Kidney (tissue), 14 donors: ENCODE data around the gene ERLEC1. TPM values are rescaled to one million over a fixed set of nuclear protein-coding genes. Genes with fewer than 3 reads are reported as not detected.

Experiments
- DNase-seq, 5 donors: peaks; one replicate each; pipeline ENCODE4 v3.0.0-alpha.2; 2013 to 2020
- FAIRE-seq: peaks from 2 replicates; lab custom pipeline; 2012; peaks lifted over from hg19 to GRCh38; lab: Jason Lieb, UNC
- H3K27ac ChIP-seq, 2 donors: one replicate each; pipeline ENCODE4 v1.7.0; 2013; ENCODE audit warnings: low read depth in 2 of 2, low read length in 2 of 2, inconsistent platforms in 1 of 2
- H3K27me3 ChIP-seq: one replicate; pipeline ENCODE4 v1.7.1; 2013; ENCODE audit warnings: low read length, inconsistent platforms; ENCODE audit not compliant: control insufficient read depth, insufficient read depth
- H3K36me3 ChIP-seq, 3 donors: one replicate each; pipeline versions ENCODE4 v1.7.0 to v1.7.1; 2013; ENCODE audit warnings: low read length in 3 of 3, control low read depth in 1 of 3, inconsistent platforms in 1 of 3; ENCODE audit not compliant: insufficient read depth in 3 of 3, control insufficient read depth in 2 of 3
- H3K4me1 ChIP-seq, 3 donors: one replicate each; pipeline versions ENCODE4 v1.7.0 to v1.7.1; 2013; ENCODE audit warnings: low read length in 3 of 3, inconsistent platforms in 1 of 3, low read depth in 1 of 3; ENCODE audit not compliant: control insufficient read depth in 2 of 3, insufficient read depth in 2 of 3
- H3K4me3 ChIP-seq, 3 donors: one replicate each; pipeline versions ENCODE4 v1.7.0 to v1.8.1; 2013; ENCODE audit warnings: low read length in 3 of 3, control low read depth in 1 of 3, inconsistent platforms in 1 of 3
- H3K9ac ChIP-seq, 3 donors: one replicate each; pipeline versions ENCODE4 v1.7.0 to v1.7.1; 2013; ENCODE audit warnings: low read length in 3 of 3, control low read depth in 1 of 3, inconsistent platforms in 1 of 3
- H3K9me3 ChIP-seq, 3 donors: one replicate each; pipeline versions ENCODE4 v1.7.0 to v1.7.1; 2013; ENCODE audit warnings: low read length in 3 of 3, control low read depth in 1 of 3, inconsistent platforms in 1 of 3; ENCODE audit not compliant: control insufficient read depth in 2 of 3, insufficient read depth in 1 of 3
- intact Hi-C: fragments of 100-400 bp; cut with DNase I; formaldehyde crosslinking; loops from one replicate; pipeline ENCODE4 v1.11.1; 2022
- polyA plus RNA-seq: library from polyadenylated mRNA; stranded (reverse); fragments of 350-450 nt; fragmentation: Illumina TruSeq; extraction: RNeasy Lipid Tissue Mini Kit (QIAGEN cat#74804); gene quantifications from one replicate; pipeline ENCODE4 v1.2.3, GENCODE V29; 2014; ENCODE audit warnings: low read depth, low replicate concordance; ENCODE audit not compliant: insufficient read depth
- total RNA-seq: library from RNA; stranded (reverse); fragmentation: NEBNext Ultra II Directional; extraction: Animal tissue kit (Norgen Biotek cat#: 25700); gene quantifications from one replicate; pipeline ENCODE4 v1.2.1, GENCODE V29; 2021
- TF ChIP-seq, protein P1 (sequence below): IDR thresholded peaks from 3 replicates; pipeline ENCODE4 v1.5.1; 2012; ENCODE audit warnings: mild to moderate bottlenecking, moderate library complexity, borderline replicate concordance; ENCODE audit not compliant: insufficient read depth; ENCODE audit errors: extremely low read depth
- donor health status: control.
- donor health status: control.
- donor health status: control.
- donor health status: control.
- donor health status: control.
- donor health status: DM: yes; HTN: yes; CAD: no.
- donor health status: Normal renal cell carcinoma (clear cell type).

ERLEC1 gene
- total and polyA plus RNA-seq, 2 donors from 2014 or later: 39.9 to 43.7 TPM

GRCh38 chr2:53765767-53766166 lies 21.1 kb upstream of the ERLEC1 start:
- H3K4me3 ChIP-seq: no peak overlapping the region
- intact Hi-C loops: no loop called here
- no peak overlapping the region for H3K27ac ChIP-seq
- no peaks in the 10 kb centered on the region for H3K27me3 ChIP-seq
- no peak for DNase-seq
- peaks cover 0 to 10% (median 0%) of the 10 kb centered on the region in 3 donors for H3K36me3 ChIP-seq
- no peak for FAIRE-seq
- peaks cover 0 to 4% (median 3%) of the 10 kb centered on the region in 3 donors for H3K4me1 ChIP-seq
- TF ChIP-seq, protein P1, sequence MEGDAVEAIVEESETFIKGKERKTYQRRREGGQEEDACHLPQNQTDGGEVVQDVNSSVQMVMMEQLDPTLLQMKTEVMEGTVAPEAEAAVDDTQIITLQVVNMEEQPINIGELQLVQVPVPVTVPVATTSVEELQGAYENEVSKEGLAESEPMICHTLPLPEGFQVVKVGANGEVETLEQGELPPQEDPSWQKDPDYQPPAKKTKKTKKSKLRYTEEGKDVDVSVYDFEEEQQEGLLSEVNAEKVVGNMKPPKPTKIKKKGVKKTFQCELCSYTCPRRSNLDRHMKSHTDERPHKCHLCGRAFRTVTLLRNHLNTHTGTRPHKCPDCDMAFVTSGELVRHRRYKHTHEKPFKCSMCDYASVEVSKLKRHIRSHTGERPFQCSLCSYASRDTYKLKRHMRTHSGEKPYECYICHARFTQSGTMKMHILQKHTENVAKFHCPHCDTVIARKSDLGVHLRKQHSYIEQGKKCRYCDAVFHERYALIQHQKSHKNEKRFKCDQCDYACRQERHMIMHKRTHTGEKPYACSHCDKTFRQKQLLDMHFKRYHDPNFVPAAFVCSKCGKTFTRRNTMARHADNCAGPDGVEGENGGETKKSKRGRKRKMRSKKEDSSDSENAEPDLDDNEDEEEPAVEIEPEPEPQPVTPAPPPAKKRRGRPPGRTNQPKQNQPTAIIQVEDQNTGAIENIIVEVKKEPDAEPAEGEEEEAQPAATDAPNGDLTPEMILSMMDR: no peak
- H3K9me3 ChIP-seq: no peaks in the 10 kb centered on the region
- H3K9ac ChIP-seq: no peak overlapping the region

- TF ChIP-seq, protein P1: peak; percentile 33
- H3K9me3 ChIP-seq: no peaks in the 10 kb centered on the region
- DNase-seq: peak; percentile 87 to 95 (median 93)
- peak within 1 kb of the TSS; percentile 92 to 98 (median 97) for H3K4me3 ChIP-seq
- H3K4me1 ChIP-seq: peaks cover 0 to 4% (median 3%) of the 10 kb centered on the region in 3 donors
- peak within 1 kb of the TSS; percentile 77 to 96 (median 83) for H3K9ac ChIP-seq
- H3K27ac ChIP-seq: peak within 1 kb of the TSS; percentile 58 to 77
- peaks cover 0 to 10% (median 0%) of the 10 kb centered on the region in 3 donors for H3K36me3 ChIP-seq
- FAIRE-seq: no peak
- no peaks in the 10 kb centered on the region for H3K27me3 ChIP-seq
- intact Hi-C loops: no loop called here
These were observed 19.2 kb upstream of the ERLEC1 start, which contains the start of gene CHAC2 for GRCh38 chr2:53767405-53768241. TSS of gene CHAC2 (plus strand) at chr2:53767804. CDS start at chr2:53767887, 83 bp downstream.

- DNase-seq (peak in 2 of 5 donors; percentile 74 to 75), FAIRE-seq (no peak)
- Histone ChIP-seq H3K9me3 (no peaks in the 10 kb centered on the region), H3K27me3 (no peaks in the 10 kb centered on the region), H3K27ac (peak overlapping the region in 1 of 2 donors; percentile 77), H3K9ac (peak overlapping the region; percentile 77 to 96 (median 80)), H3K4me1 (peaks cover 0 to 4% (median 3%) of the 10 kb centered on the region in 3 donors), H3K4me3 (peak overlapping the region; percentile 92 to 98 (median 97)), H3K36me3 (peaks cover 0 to 8% (median 0%) of the 10 kb centered on the region in 3 donors)
- intact Hi-C loops: no loop called here
- TF ChIP-seq, protein P1: no peak
These were observed 18.7 kb upstream of the ERLEC1 start for GRCh38 chr2:53768242-53768542.
